ENCODE measurements around the gene AGL. TPM values are rescaled to one million over a fixed set of nuclear protein-coding genes. Genes with fewer than 3 reads are reported as not detected.
"Not testable (repeated sequence)": the region's sequence is repeated elsewhere in the genome, so short reads cannot be mapped to it uniquely, and the experiment has no call there.

AGL gene
- polyA plus RNA-seq (ENCODE audit: insufficient read length), result 284 TPM

DNA sequence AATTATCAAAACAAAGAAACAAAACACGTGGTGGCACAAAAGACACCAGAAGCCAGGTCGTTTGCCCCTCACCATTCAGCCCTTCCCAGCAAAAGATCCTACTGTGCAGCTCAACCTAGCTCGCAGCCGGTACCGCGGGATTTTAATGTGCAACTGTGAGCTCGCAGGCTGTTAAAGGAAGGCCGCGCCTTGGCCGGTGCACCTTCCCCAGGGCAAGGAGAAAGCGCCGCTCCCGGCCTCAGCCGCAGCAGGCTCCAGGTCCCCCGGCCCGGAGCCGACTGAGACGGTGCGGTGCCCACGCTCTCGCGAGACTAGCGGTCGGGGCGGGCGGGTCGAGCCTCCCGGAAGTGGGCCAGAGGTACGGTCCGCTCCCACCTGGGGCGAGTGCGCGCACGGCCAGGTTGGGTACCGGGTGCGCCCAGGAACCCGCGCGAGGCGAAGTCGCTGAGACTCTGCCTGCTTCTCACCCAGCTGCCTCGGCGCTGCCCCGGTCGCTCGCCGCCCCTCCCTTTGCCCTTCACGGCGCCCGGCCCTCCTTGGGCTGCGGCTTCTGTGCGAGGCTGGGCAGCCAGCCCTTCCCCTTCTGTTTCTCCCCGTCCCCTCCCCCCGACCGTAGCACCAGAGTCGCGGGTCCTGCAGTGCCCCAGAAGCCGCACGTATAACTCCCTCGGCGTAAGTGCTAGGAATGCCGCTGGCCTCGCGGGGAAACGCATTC, at the start of gene AGL:
Gene AGL (plus strand): TSS at position 618 of the 715 bp plus-strand sequence. CDS start 682 bp downstream, outside the sequence.
- peak; percentile 25 for DNase-seq (ENCODE audit: low read depth)

DNA sequence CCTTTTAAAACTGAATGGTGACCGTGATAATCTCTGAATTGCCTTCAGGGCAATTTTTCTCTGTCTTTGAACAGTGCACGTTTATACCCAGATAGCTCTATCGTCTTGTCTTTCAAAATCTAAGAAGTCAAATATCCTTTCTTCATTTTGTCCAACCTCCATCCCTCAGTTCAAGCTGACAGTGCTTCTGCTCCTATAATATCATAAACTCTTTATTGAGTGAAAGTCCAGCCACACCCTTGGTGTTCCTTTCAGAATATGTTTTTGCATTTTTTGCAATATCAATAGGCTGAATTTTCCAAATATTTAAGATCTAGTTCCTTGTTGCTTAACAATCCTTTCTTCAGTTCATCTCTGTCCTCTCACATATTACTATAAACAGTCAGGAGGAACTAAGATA, 48.6 kb upstream of the AGL start:
- DNase-seq (ENCODE audit: low read depth), result no peak

DNA sequence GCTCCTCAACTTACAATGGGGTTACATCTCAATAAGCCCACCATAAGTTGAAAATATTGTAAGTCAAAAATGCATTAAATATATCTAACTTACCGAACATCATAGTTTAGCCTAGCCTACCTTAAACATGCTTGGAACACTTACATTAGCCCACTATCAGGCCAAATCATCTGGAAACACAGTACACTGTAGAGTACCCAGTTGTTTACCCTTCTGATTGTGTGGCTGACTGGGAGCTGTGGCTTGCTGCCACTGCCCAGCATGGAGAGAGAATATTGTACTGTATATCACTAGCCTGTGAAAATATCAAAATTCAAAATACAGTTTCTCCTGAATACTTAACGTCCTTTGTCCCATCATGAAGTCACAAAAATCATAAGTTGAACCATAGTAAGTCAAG, 43.3 kb upstream of the AGL start:
- DNase-seq (ENCODE audit: low read depth), result no peak

- DNase-seq (ENCODE audit: low read depth), result peak; percentile 89
These were observed 41.6 kb upstream of the AGL start for GRCh38 chr1:99808391-99809115.

GRCh38 chr1:99811075-99811474, 39.1 kb upstream of the AGL start:
- DNase-seq (ENCODE audit: low read depth), result no peak

DNA sequence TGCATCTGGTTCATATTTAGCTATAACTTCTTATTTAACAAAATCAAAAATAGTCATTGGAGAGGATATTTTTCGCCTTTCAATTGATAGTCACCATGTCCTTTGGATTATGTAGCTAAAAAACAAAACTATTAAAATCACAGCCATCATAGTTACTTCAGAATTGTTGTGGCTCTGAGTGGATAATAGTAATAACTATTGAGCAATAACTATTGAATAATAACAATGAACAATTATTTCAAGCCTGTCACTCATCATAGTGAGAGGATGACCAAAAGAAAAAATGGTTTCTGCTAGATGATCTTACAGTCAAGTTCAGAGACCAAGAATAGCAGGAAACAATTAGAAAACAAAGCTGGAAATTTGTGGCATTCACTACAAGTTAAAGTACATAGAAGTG, 38.4 kb upstream of the AGL start:
- DNase-seq (ENCODE audit: low read depth), result no peak

- no peak for DNase-seq (ENCODE audit: low read depth)
These were observed 35.7 kb upstream of the AGL start for GRCh38 chr1:99814373-99814900.

DNA sequence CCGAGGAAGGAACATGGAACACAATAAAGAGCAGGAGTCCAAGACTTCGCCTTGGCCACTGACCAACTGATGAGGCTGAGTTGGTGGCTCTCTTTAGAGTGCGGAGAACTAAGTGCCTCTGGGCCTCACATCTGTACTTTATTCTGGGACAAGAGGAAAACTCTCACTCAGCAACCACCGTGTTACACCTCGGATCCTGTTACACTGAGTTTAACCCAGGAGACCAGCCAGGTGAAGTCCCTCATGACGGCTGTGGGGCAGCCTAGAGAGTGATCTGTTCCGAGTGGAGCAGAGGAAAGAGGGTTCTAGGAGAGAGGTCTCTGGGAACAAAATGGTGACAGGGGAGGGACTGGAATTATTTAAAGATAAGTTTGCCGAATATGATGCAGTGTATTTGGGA, 33.5 kb upstream of the AGL start:
- no peak for DNase-seq (ENCODE audit: low read depth)

GRCh38 chr1:99818063-99818699, 32.0 kb upstream of the AGL start:
- DNase-seq (ENCODE audit: low read depth), result no peak

DNA sequence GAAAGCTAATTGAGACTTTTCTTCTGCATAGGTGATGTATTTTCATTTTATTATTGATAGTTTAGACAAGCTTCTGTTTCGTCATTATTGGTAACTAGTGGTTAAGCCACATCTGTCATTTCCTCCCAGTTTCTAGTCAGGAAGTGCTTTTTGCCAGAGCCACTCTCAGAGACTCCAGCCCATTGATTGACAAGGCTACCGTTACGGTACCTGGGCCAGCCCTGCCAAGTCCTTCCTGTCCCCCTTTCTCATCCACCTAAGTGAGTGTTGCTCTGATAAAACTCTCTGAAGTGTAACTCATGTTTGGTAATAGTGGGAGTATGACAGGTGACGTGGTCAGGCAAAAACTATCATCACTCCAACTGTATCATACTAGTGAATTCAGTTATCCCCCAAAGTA, 29.6 kb upstream of the AGL start:
- no peak for DNase-seq (ENCODE audit: low read depth)

DNA sequence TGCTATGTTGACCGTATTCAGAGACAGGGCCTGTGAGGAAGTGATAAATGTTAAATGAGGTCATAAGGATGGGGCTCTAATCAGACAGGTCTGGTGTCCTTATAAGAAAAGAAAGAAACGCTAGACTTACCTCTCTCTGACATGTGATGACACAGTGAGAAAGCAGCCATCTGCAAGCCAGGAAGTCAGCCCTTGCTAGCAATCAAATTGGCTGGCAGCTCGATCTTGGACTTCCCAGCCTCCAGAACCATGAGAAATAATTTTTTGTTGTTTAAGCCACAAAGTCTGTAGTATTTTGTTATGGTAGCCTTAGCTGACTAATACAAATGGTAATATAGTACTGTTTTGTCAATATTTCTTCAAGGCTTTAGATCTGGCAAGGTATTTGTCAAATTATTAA, 25.1 kb upstream of the AGL start:
- no peak for DNase-seq (ENCODE audit: low read depth)

GRCh38 chr1:99825702-99826101, 24.5 kb upstream of the AGL start:
- DNase-seq (ENCODE audit: low read depth), result no peak

GRCh38 chr1:99827970-99828369, 22.2 kb upstream of the AGL start:
- no peak for DNase-seq (ENCODE audit: low read depth)

GRCh38 chr1:99829269-99829668, 20.9 kb upstream of the AGL start:
- DNase-seq (ENCODE audit: low read depth), result no peak

DNA sequence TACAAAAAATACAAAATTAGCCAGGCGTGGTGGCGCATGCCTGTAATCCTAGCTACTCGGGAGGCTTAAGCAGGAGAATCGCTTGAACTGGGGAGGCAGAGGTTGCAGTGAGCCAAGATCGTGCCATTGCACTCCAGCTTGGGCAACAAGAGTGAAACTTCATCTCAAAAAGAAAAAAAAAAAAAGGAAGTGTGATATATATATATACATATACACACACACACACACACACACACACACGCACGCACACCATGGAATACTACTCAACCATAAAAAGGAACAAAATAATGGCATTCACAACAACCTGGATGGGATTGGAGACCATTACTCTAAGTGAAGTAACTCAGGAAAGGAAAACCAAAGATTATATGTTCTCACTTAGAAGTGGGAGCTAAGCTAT, 16.2 kb upstream of the AGL start:
- DNase-seq (ENCODE audit: low read depth), result not testable (repeated sequence)

DNA sequence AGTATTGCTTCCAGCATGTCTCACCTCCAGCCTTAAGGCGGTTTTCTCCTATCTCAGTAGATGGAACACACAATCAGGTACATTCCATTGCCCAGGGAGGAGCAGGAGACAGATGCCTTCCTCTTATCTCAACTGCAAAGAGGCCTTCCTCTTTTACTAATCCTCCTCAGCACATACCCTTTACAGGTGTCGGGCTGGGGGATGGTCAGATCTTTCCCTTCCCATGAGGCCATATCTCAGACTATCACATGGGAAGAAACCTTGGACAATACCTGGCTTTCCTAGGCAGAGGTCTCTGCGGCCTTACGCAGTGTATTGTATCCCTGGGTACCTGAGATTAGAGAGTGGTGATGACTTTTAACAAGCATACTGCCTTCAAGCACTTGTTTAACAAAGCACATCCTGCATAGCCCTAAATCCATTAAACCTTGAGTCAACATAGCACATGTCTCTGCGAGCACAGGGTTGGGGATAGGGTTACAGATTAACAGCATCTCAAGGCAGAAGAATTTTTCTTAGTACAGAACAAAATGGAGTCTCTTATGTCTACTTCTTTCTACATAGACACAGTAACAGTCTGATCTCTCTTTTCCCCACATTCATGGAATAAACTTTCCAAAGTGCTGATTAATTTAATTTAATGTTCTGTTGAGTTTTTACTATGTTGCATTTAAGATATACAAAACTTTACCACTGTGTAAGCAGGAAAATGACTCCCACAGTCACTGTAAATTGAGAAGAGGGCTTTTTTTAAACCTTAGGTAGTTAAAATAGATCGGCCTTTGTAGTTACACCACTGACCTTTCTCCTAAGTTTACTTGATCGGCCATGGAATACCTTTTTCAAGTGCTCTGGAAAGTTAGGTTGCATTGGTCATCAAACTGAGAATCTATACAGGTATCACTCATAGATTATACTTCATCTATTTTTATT, 13.7 kb upstream of the AGL start:
- DNase-seq (ENCODE audit: low read depth), result not testable (repeated sequence)

- not testable (repeated sequence) for DNase-seq (ENCODE audit: low read depth)
These were observed 9.8 kb upstream of the AGL start for GRCh38 chr1:99840353-99840752.

- DNase-seq (ENCODE audit: low read depth), result no peak
These were observed 6.4 kb upstream of the AGL start for GRCh38 chr1:99843760-99844159.

- DNase-seq (ENCODE audit: low read depth), result not testable (repeated sequence)
These were observed 5.0 kb upstream of the AGL start for GRCh38 chr1:99845201-99845600.

GRCh38 chr1:99849413-99849743, 783 bp upstream of the AGL start:
- DNase-seq (ENCODE audit: low read depth), result no peak

- no peak for DNase-seq (ENCODE audit: low read depth)
These were observed 514 bp downstream of the AGL start for GRCh38 chr1:99850459-99851291.
